HEK293 (cell line): ENCODE results near the gene NRSN2.

Source experiments
- CTCF ChIA-PET: fragments of 350-600 bp; formaldehyde crosslinking; extraction: SDS; loops from one replicate; lab custom pipeline; 2021; ENCODE audit warnings: antibody characterized with exemption; lab: Yijun Ruan, JAX
- POLR2A ChIA-PET: fragments of 300-600 bp; formaldehyde crosslinking; extraction: SDS; loops from one replicate; lab custom pipeline; 2020; ENCODE audit warnings: antibody characterized with exemption, inconsistent platforms; lab: Yijun Ruan, JAX
- H3K27ac ChIP-seq: fragments of 200-500 bp; sonication (Bioruptor generic); 2 replicates; pipeline ENCODE4 v1.5.1; 2014; ENCODE audit warnings: low read depth, low read length, control low read depth, inconsistent platforms; ENCODE audit errors: extremely low read depth
- H3K36me3 ChIP-seq, 2 experiments: fragments of 200-500 bp in 1 of 2; sonication (Bioruptor generic) in 1 of 2; 1 replicate in 1 of 2; 2 replicates in 1 of 2; pipeline ENCODE4 v1.5.1; 2014 to 2017; ENCODE audit warnings: inconsistent platforms in 2 of 2, low read length in 2 of 2; ENCODE audit not compliant: control insufficient read depth in 2 of 2, insufficient read depth in 1 of 2
- H3K4me1 ChIP-seq: fragments of 200-500 bp; sonication (Bioruptor generic); 2 replicates; pipeline ENCODE4 v1.5.1; 2014; ENCODE audit warnings: mild to moderate bottlenecking, low read length, inconsistent platforms; ENCODE audit not compliant: control insufficient read depth, insufficient read depth
- H3K4me3 ChIP-seq: 2 replicates; pipeline ENCODE4 v1.5.1; 2011; ENCODE audit warnings: low read depth, mild to moderate bottlenecking, control low read depth, low read length, moderate library complexity
- H3K9me3 ChIP-seq: fragments of 200-500 bp; sonication (Bioruptor generic); 2 replicates; pipeline ENCODE4 v1.5.1; 2014; ENCODE audit warnings: low read depth, low read length, inconsistent platforms; ENCODE audit not compliant: control insufficient read depth, insufficient read depth
- BCL11A ChIP-seq: fragments of 450-650 bp; formaldehyde crosslinking; IDR thresholded peaks from 2 replicates; pipeline ENCODE4 v1.5.1; 2016; ENCODE audit warnings: low read depth, missing biosample characterization, missing genetic modification characterization
- OSR2 ChIP-seq: fragments of 450-650 bp; formaldehyde crosslinking; IDR thresholded peaks from 2 replicates; pipeline ENCODE4 v1.5.1; 2016; ENCODE audit warnings: missing biosample characterization, missing genetic modification characterization
- PRDM1 ChIP-seq: fragments of 450-650 bp; formaldehyde crosslinking; IDR thresholded peaks from 2 replicates; pipeline ENCODE4; 2016; ENCODE audit warnings: missing biosample characterization, missing genetic modification characterization
- SP7 ChIP-seq: fragments of 450-650 bp; formaldehyde crosslinking; IDR thresholded peaks from 2 replicates; pipeline ENCODE4 v1.5.1; 2016; ENCODE audit warnings: missing biosample characterization, missing genetic modification characterization
- ZNF10 ChIP-seq: fragments of 450-650 bp; formaldehyde crosslinking; IDR thresholded peaks from 2 replicates; pipeline ENCODE4 v1.5.1; 2017; ENCODE audit warnings: missing biosample characterization, missing genetic modification characterization
- ZNF157 ChIP-seq: fragments of 450-650 bp; formaldehyde crosslinking; IDR thresholded peaks from 2 replicates; pipeline ENCODE4 v1.5.1; 2016; ENCODE audit warnings: missing biosample characterization, missing genetic modification characterization
- ZNF16 ChIP-seq: fragments of 450-650 bp; formaldehyde crosslinking; IDR thresholded peaks from 2 replicates; pipeline ENCODE4 v1.5.1; 2016; ENCODE audit warnings: low read depth, missing biosample characterization, missing genetic modification characterization
- ZNF184 ChIP-seq: fragments of 450-650 bp; IDR thresholded peaks from 2 replicates; pipeline ENCODE4 v1.5.1; 2018; ENCODE audit warnings: missing biosample characterization, mild to moderate bottlenecking, missing genetic modification characterization
- ZNF211 ChIP-seq: fragments of 450-650 bp; formaldehyde crosslinking; IDR thresholded peaks from 2 replicates; pipeline ENCODE4 v1.5.1; 2016; ENCODE audit warnings: low read depth, missing biosample characterization, missing genetic modification characterization
- ZNF214 ChIP-seq: fragments of 450-650 bp; formaldehyde crosslinking; IDR thresholded peaks from 2 replicates; pipeline ENCODE4 v1.5.1; 2017; ENCODE audit warnings: missing biosample characterization, mild to moderate bottlenecking, missing genetic modification characterization, borderline replicate concordance
- ZNF248 ChIP-seq: fragments of 450-650 bp; formaldehyde crosslinking; IDR thresholded peaks from 2 replicates; pipeline ENCODE4 v1.5.1; 2017; ENCODE audit warnings: missing biosample characterization, missing genetic modification characterization
- ZNF266 ChIP-seq: fragments of 450-650 bp; formaldehyde crosslinking; IDR thresholded peaks from 2 replicates; pipeline ENCODE4 v1.5.1; 2016; ENCODE audit warnings: missing biosample characterization, missing genetic modification characterization, low read depth
- ZNF311 ChIP-seq: fragments of 450-650 bp; formaldehyde crosslinking; IDR thresholded peaks from 2 replicates; pipeline ENCODE4 v1.5.1; 2017; ENCODE audit warnings: missing biosample characterization, missing genetic modification characterization, borderline replicate concordance
- ZNF324 ChIP-seq: fragments of 450-650 bp; formaldehyde crosslinking; IDR thresholded peaks from 2 replicates; pipeline ENCODE4 v1.5.1; 2016; ENCODE audit warnings: missing biosample characterization, missing genetic modification characterization
- ZNF341 ChIP-seq: fragments of 450-650 bp; formaldehyde crosslinking; IDR thresholded peaks from 2 replicates; pipeline ENCODE4; 2016; ENCODE audit warnings: low read depth, missing biosample characterization, missing genetic modification characterization
- ZNF354C ChIP-seq: fragments of 450-650 bp; formaldehyde crosslinking; IDR thresholded peaks from 2 replicates; pipeline ENCODE4 v1.5.1; 2016; ENCODE audit warnings: missing biosample characterization, missing genetic modification characterization, low read depth, borderline replicate concordance
- ZNF391 ChIP-seq: fragments of 450-650 bp; formaldehyde crosslinking; IDR thresholded peaks from 2 replicates; pipeline ENCODE4 v1.5.1; 2016; ENCODE audit warnings: low read depth, missing biosample characterization, missing genetic modification characterization, borderline replicate concordance
- ZNF549 ChIP-seq: fragments of 450-650 bp; IDR thresholded peaks from 2 replicates; pipeline ENCODE4 v1.5.1; 2018; ENCODE audit warnings: missing biosample characterization, missing genetic modification characterization, mild to moderate bottlenecking, inconsistent platforms, moderate library complexity
- ZNF585B ChIP-seq: fragments of 450-650 bp; formaldehyde crosslinking; IDR thresholded peaks from 2 replicates; pipeline ENCODE4 v1.5.1; 2016; ENCODE audit warnings: missing biosample characterization, missing genetic modification characterization
- ZNF707 ChIP-seq: fragments of 450-650 bp; formaldehyde crosslinking; IDR thresholded peaks from 2 replicates; pipeline ENCODE4 v1.5.1; 2016; ENCODE audit warnings: missing biosample characterization, missing genetic modification characterization
- ZNF747 ChIP-seq: fragments of 450-650 bp; formaldehyde crosslinking; IDR thresholded peaks from 2 replicates; pipeline ENCODE4 v1.5.1; 2016; ENCODE audit warnings: missing biosample characterization, missing genetic modification characterization
- ZNF830 ChIP-seq: fragments of 450-650 bp; IDR thresholded peaks from 2 replicates; pipeline ENCODE4 v1.5.0; 2018; ENCODE audit warnings: missing biosample characterization, missing genetic modification characterization, low read depth, mild to moderate bottlenecking, moderate library complexity
- TF ChIP-seq, protein P1 (sequence below): fragments of 450-650 bp; formaldehyde crosslinking; IDR thresholded peaks from 2 replicates; pipeline ENCODE4 v1.5.1; 2017; ENCODE audit warnings: missing biosample characterization, missing genetic modification characterization

NRSN2 gene

DNA sequence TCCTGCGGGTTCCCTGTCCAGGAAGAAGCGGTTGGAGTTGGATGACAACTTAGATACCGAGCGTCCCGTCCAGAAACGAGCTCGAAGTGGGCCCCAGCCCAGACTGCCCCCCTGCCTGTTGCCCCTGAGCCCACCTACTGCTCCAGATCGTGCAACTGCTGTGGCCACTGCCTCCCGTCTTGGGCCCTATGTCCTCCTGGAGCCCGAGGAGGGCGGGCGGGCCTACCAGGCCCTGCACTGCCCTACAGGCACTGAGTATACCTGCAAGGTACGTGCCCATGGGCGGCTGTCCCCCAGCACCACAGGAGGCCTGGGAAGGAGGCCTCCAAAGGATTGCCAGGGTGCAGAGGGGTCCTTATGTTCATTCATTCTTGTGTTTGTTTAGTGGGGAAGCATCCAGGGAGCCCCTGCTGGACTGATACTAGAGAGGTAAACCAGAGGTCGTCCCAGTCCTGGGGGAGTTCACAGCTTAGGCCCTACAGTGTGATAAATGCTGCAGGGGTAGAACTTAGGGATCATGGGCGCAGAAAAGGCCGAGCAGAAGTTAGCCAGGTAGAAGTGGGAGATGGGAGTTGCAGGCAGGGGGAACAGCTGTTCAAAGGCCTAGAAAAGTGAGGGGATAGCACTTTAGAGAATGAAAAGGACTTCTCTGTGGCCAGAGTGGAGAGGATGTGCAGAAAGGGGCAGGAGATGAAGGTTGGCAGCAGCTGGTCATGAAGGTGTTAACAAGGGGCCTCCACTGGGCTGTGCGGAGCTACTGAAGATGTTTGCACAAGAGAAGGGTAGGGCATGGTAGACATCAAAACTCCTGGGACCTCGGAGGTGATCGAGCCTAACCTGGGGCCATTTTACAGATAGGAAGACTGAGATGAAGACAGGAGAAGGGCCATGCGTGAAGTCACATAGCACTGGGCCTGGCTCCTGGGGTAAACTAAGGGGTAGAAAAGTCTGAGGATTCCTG, 41.4 kb downstream of the NRSN2 start (continued):
- TF ChIP-seq ZNF341 = no peak
- no peak for TF ChIP-seq ZNF747 (tag by site-specific recombination)
- no peak for TF ChIP-seq ZNF549 (tag by site-specific recombination)
- no peak for TF ChIP-seq PRDM1 (tag by site-specific recombination)

DNA sequence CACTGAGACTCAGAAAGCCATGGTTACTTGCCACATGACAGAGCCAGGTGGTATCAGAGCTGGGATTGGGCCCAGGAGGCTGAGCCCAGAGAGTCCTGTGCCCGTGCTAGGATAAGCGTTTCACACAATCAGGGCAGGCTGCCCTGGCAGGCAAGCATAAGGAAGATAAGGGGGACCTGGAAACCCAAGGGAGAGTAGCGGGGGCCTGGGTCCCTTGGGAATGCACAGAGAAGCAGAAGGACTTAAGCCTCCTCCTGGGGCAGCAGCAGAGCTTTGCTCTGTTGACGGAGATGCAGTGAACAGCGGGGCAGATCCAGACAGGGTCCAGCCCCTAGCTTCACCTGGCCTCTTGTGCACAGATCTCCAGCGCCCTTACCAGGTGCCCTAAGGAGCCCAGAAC, 42.3 kb downstream of the NRSN2 start:
- POLR2A ChIA-PET = no interaction called here
- CTCF ChIA-PET = interaction anchor here (1.0 to 1.3 kb wide), 2 partner anchors 35 to 42 kb away, joined by 3 to 4 read pairs; no protein-coding TSS in a partner anchor
- H3K4me1 ChIP-seq = no peaks in the 10 kb centered on the region
- no peak overlapping the region for H3K27ac ChIP-seq
- no peaks in the 10 kb centered on the region for H3K9me3 ChIP-seq
- peaks cover 28 to 56% of the 10 kb centered on the region in 2 experiments for H3K36me3 ChIP-seq
- TF ChIP-seq ZNF157 (tag by site-specific recombination) (no peak), ZNF707 (tag by site-specific recombination) (no peak), ZNF16 (tag by site-specific recombination) (no peak), ZNF266 (tag by site-specific recombination) (no peak), ZNF391 (tag by site-specific recombination) (no peak)
- TF ChIP-seq, protein P1, sequence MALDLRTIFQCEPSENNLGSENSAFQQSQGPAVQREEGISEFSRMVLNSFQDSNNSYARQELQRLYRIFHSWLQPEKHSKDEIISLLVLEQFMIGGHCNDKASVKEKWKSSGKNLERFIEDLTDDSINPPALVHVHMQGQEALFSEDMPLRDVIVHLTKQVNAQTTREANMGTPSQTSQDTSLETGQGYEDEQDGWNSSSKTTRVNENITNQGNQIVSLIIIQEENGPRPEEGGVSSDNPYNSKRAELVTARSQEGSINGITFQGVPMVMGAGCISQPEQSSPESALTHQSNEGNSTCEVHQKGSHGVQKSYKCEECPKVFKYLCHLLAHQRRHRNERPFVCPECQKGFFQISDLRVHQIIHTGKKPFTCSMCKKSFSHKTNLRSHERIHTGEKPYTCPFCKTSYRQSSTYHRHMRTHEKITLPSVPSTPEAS (tag by site-specific recombination) = no peak
- TF ChIP-seq, all 188 proteins: peak for 0
- no peak overlapping the region for H3K4me3 ChIP-seq

DNA sequence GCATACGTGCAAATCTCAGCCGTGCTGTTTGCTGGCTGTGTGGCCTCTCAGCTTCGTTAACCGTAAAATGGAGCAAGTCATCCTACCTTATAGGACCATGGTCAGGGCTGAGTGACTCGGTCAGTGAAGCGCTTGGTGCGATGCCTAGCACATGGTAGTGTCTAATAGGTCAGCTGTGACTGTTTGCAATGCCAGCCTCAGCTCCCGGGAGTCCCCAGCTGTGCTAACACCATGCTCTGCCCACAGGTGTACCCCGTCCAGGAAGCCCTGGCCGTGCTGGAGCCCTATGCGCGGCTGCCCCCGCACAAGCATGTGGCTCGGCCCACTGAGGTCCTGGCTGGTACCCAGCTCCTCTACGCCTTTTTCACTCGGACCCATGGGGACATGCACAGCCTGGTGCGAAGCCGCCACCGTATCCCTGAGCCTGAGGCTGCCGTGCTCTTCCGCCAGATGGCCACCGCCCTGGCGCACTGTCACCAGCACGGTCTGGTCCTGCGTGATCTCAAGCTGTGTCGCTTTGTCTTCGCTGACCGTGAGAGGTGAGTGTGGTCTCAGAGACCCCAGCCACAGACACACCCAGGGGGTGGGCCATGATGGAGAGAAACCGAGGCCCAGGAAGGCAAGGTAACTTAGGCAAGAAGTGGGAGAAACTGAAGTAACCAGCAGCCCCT, 44.3 kb downstream of the NRSN2 start:
- H3K9me3 ChIP-seq = no peaks in the 10 kb centered on the region
- CTCF ChIA-PET = interaction anchor here (1.1 kb wide), 1 partner anchor 36 kb away, joined by 3 read pairs; no protein-coding TSS in a partner anchor
- no peaks in the 10 kb centered on the region for H3K4me1 ChIP-seq
- H3K4me3 ChIP-seq = no peak overlapping the region
- TF ChIP-seq ZNF248 (tag by site-specific recombination) (no peak), OSR2 (no peak), ZNF10 (tag by site-specific recombination) (no peak), BCL11A (tag by site-specific recombination) (no peak), ZNF324 (tag by site-specific recombination) (no peak), ZNF184 (no peak), ZNF354C (tag by site-specific recombination) (no peak), ZNF830 (tag by site-specific recombination) (no peak), ZNF311 (tag by site-specific recombination) (no peak), ZNF585B (tag by site-specific recombination) (no peak), ZNF211 (tag by site-specific recombination) (no peak), ZNF214 (no peak), SP7 (tag by site-specific recombination) (no peak)
- H3K27ac ChIP-seq = no peak overlapping the region
- H3K36me3 ChIP-seq = peaks cover 41 to 75% of the 10 kb centered on the region in 2 experiments
- POLR2A ChIA-PET = interaction anchor here (0.8 kb wide), 2 partner anchors 9 kb away, joined by 3 to 6 read pairs; no protein-coding TSS in a partner anchor
